GM21360 (cell line): ENCODE measurements around the gene GPR137.

Experiments
- ATAC-seq: cut with Tn5 transposase; IDR thresholded peaks from one replicate; pipeline ENCODE4 v1.9.1; 2021; ENCODE audit warnings: mild to moderate bottlenecking, moderate library complexity; ENCODE audit not compliant: unreplicated experiment

The GPR137 gene

DNA sequence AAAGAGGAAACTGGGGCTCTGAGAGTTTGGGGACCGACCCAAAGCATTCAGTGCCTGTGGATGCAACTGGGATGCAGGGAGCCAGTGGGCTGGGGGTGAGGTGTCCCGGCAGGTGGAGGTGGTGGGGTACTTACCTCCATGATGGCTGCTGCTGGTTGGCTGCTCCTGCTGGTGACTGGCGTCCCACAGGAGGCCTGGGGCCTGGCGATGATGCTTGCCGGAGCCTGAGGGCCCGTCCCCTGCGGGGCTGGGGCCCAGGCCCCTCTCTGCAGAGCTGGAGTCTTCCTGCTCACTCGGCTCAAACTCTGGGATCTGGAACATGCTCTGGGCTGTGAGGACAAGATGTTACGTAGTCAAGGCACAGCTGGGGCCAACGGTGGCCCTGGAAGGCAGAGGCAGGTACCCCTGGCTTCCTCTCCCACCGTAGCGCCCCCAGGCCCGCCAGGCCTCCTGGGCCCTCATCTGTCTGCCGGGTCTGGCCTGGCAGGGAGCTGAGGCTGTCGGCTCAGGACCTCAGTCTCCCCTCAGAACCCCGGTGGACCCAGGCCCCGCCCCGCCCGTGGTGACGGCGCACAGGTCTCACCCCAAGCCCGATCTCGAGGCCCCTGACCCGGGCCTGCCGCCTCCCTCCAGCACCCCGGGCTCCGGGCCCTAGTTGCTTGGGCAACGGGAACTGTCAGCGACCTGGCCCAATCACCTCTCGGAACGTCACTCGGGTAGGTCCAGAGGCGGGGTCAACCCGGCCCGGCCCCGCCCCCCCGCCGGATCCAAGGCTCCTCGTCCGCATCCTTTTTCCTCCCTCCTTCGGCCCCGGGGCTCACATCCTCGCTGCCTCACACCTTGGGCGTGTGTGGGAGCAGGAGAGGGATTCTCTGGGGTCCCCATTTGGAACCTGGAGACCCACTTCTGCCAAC lies 1.3 kb upstream of the GPR137 start, which contains the start of gene BAD:
Gene BAD (minus strand): TSS at position 618 of the 914 bp plus-strand sequence. CDS start 297 bp downstream, at position 321.
- peak; percentile 63 for ATAC-seq

GRCh38 chr11:64285885-64286800 lies 495 bp downstream of the GPR137 start:
- ATAC-seq = no peak

GRCh38 chr11:64286801-64287159 lies 1.1 kb downstream of the GPR137 start:
- no peak for ATAC-seq

DNA sequence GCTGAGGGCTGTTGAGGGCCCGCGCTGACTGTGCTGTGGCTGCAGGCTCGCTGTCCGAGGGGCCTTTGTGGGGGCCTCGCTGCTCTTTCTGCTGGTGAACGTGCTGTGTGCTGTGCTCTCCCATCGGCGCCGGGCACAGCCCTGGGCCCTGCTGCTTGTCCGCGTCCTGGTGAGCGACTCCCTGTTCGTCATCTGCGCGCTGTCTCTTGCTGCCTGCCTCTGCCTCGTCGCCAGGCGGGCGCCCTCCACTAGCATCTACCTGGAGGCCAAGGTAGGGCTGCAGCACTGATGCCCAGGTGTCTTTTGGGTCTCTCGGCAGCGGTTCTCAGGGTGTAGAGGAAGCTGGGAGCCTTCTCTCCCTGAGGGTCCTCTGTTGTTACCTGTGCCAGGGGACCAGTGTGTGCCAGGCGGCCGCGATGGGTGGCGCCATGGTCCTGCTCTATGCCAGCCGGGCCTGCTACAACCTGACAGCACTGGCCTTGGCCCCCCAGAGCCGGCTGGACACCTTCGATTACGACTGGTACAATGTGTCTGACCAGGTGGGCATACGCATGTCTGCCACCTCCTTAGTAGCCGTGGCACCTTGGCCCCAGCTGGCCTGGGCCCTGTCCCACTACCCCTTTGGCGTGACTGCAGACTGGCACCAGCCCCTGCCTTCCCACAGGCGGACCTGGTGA lies 2.2 kb downstream of the GPR137 start:
- ATAC-seq = no peak

- ATAC-seq = no peak
Observed at GRCh38 chr11:64288353-64288750, 2.7 kb downstream of the GPR137 start.

GRCh38 chr11:64289002-64289564 lies 3.4 kb downstream of the GPR137 start:
- ATAC-seq = no peak

GRCh38 chr11:64290352-64291261 lies 5.0 kb downstream of the GPR137 start:
- ATAC-seq = no peak

- ATAC-seq = no peak
Observed at GRCh38 chr11:64291262-64291751, 5.7 kb downstream of the GPR137 start, which contains the start of gene KCNK4. TSS of gene KCNK4 (plus strand) at chr11:64291302. CDS start at chr11:64293019, 1,717 bp downstream.

DNA sequence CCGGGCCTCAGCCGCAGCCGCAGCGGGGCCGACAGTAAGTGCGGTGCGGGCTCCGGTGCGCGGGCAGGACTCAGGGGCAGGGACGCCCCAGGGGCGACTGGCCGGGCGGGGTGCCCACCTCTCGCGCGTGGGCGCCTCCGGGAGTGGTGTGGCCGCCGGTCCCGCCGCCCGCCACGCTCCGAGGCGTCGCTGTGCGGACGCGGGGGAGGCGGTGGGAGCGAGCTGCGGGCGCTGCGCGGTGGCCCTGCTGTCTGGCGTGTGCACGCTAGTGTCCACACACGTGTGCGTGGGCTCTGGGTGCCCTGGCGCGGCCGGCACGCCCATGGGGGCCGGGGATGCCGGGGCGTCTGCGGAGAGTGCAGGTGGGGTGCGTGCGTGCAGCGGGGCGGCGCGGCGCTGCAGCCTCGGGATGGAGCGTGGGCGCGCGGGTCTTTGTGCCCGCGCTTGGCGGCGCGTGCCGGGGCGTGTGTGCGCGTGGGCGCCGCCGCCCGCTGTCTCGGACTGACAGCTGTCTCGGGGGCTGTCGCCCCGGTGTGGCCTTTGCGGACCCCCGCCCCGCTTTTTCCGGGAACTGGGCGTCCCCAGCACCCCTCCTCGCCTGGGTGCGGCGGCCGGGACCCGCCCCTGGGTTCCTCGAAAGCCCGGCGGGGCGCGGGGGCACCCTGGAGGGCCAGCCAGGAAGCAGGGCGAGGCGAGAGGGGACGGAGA lies 6.3 kb downstream of the GPR137 start:
- no peak for ATAC-seq

DNA sequence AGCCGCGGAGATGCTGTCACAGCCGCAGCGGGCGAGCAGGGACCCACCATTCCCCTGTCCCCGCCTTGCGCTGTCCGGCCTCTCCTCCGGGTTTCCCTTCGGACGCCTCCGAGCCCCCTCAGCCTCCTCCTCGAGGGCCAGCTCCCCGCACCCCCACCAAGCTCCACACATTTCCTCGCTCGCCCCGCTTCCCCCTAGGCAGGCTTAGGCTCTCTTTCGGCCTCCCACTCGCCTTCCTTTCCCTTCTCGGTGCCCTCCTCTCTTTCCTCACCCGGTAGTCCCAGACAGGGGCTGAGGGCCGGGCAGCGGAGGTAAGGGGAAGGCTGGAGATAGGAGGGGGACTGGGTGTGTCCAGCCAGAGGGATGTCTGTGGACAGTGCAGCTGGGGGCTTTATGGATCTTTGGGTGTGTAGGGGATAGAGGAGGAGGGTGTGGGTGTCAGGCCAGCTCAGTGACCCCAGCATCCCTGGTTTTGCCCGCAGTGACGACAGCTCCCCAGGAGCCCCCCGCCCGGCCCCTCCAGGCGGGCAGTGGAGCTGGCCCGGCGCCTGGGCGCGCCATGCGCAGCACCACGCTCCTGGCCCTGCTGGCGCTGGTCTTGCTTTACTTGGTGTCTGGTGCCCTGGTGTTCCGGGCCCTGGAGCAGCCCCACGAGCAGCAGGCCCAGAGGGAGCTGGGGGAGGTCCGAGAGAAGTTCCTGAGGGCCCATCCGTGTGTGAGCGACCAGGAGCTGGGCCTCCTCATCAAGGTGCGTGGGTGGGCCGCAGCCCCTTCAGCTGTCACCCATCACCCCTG lies 7.0 kb downstream of the GPR137 start:
- no peak for ATAC-seq

DNA sequence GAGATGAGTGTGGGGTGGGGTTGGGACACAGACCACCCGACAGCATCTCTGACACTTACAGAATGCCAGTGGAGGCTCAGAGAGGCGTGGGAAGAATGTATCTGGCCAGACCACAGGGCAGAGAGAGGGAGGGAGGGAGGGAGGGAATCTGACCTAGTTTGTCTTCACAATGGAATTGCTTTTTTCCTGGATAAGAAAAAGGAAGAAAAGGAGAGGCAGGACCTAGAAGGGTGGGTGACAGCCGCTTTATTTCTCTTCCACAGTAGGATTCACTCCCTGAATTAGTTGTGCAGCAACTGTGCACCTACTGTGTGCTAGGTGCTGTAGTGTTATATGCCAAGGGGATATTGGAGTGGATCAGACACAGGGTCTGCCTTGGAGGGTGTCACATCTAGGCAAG lies 9.1 kb downstream of the GPR137 start:
- no peak for ATAC-seq

- no peak for ATAC-seq
Observed at GRCh38 chr11:64295760-64296159, 10.1 kb downstream of the GPR137 start.

- ATAC-seq = no peak
Observed at GRCh38 chr11:64296236-64296635, 10.6 kb downstream of the GPR137 start.

DNA sequence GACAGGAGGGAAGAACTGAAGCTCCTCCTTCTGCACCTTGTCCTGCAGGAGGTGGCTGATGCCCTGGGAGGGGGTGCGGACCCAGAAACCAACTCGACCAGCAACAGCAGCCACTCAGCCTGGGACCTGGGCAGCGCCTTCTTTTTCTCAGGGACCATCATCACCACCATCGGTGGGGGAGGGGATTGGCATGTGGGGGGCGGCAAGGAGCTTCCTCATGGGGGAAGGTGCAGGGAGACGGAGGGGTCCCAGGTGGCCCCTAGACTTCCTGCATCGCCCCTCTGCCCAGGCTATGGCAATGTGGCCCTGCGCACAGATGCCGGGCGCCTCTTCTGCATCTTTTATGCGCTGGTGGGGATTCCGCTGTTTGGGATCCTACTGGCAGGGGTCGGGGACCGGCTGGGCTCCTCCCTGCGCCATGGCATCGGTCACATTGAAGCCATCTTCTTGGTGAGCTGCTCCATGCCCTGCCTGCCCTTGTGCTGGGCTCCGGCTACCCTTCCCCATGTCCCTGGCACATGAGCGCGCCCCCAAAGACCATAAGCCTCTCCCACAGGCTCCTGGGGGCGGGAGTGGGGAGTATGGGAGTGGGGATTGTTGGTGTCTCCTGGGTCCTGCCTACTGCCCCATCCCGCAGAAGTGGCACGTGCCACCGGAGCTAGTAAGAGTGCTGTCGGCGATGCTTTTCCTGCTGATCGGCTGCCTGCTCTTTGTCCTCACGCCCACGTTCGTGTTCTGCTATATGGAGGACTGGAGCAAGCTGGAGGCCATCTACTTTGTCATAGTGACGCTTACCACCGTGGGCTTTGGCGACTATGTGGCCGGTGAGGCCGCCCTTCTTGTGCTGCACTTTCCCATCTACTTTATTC lies 11.4 kb downstream of the GPR137 start:
- no peak for ATAC-seq

DNA sequence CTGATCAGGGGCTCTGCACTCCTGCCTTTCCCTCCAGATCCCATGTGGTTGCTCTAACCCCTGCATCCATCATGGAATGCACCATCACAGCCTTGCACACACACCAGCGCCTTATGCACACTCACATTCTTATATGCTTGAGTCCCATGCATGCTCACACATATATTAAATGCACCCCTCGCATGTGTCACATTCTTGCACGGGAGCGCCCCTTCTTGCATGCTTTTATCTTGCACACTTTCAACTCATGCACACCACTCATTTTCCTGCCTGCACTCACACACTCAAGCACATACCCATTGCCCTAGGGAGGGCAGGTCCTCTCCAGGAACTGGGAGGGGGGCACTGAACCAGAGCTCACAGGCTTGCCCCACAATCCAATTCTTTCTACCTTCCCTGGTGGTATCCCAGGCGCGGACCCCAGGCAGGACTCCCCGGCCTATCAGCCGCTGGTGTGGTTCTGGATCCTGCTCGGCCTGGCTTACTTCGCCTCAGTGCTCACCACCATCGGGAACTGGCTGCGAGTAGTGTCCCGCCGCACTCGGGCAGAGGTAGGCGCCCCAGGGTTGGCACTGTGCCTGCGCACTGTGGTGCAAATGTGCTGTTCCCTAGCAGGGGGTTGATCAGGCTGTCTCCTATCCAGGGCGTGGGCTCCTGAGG lies 12.2 kb downstream of the GPR137 start:
- no peak for ATAC-seq
